Fibroblast of lung (primary cell): ENCODE results near the gene SHC1. TPM values are rescaled to one million over a fixed set of nuclear protein-coding genes. Genes with fewer than 3 reads are reported as not detected.
A peak's percentile ranks its signal among the peaks of the same experiment; 100 is the strongest.
"Not testable (repeated sequence)": the region's sequence is repeated elsewhere in the genome, so short reads cannot be mapped to it uniquely, and the experiment has no call there.

ENCODE experiments used
- DNase-seq, 2 donors: peaks; one replicate each; pipeline versions ENCODE4 v3.0.0 to v3.0.0-alpha.2; 2010; ENCODE audit warnings: low read depth in 2 of 2
- H2AFZ ChIP-seq: 2 replicates; pipeline ENCODE4 v1.5.1; 2012; ENCODE audit warnings: low read length, control low read depth, inconsistent platforms
- H3K27ac ChIP-seq: 2 replicates; pipeline ENCODE4 v1.5.1; 2011; ENCODE audit warnings: low read length, control low read depth; ENCODE audit not compliant: insufficient read depth
- H3K27me3 ChIP-seq: 2 replicates; pipeline ENCODE4 v1.5.1; 2011; ENCODE audit warnings: mild to moderate bottlenecking, low read length; ENCODE audit not compliant: control insufficient read depth, insufficient read depth
- H3K36me3 ChIP-seq: 2 replicates; pipeline ENCODE4 v1.5.1; 2011; ENCODE audit warnings: low read length; ENCODE audit not compliant: control insufficient read depth, insufficient read depth
- H3K4me1 ChIP-seq: 2 replicates; pipeline ENCODE4 v1.5.1; 2011; ENCODE audit warnings: low read length; ENCODE audit not compliant: control insufficient read depth, insufficient read depth; ENCODE audit errors: extremely low read depth
- H3K4me2 ChIP-seq: 2 replicates; pipeline ENCODE4 v1.5.1; 2011; ENCODE audit warnings: low read length, control low read depth; ENCODE audit not compliant: insufficient read depth; ENCODE audit errors: extremely low read depth
- H3K4me3 ChIP-seq, 4 experiments: fragments of 200-600 bp in 1 of 4; sonication (generic) in 1 of 4; replicated peaks in 1 of 4; 2 replicates each; pipeline ENCODE4 v1.5.1; 2011 to 2016; ENCODE audit warnings: low read length in 4 of 4, low read depth in 3 of 4, mild to moderate bottlenecking in 3 of 4, control low read depth in 2 of 4, inconsistent platforms in 1 of 4, mixed read lengths in 1 of 4; ENCODE audit not compliant: insufficient read depth in 1 of 4; ENCODE audit errors: control extremely low read depth in 1 of 4
- H3K79me2 ChIP-seq: 2 replicates; pipeline ENCODE4 v1.5.1; 2012; ENCODE audit warnings: mild to moderate bottlenecking, low read length, inconsistent platforms; ENCODE audit not compliant: control insufficient read depth, insufficient read depth
- H3K9ac ChIP-seq: 2 replicates; pipeline ENCODE4 v1.5.1; 2011; ENCODE audit warnings: mild to moderate bottlenecking, low read length, control low read depth; ENCODE audit not compliant: insufficient read depth
- H3K9me3 ChIP-seq: 2 replicates; pipeline ENCODE4 v1.5.1; 2012; ENCODE audit warnings: low read depth, low read length; ENCODE audit not compliant: control insufficient read depth, insufficient read depth
- H4K20me1 ChIP-seq: 2 replicates; pipeline ENCODE4 v1.5.1; 2011; ENCODE audit warnings: low read length; ENCODE audit not compliant: control insufficient read depth, insufficient read depth; ENCODE audit errors: extremely low read depth
- EZH2 ChIP-seq: IDR thresholded peaks from 2 replicates; pipeline ENCODE4 v1.5.1; 2012; ENCODE audit warnings: low read length, control low read depth, mild to moderate bottlenecking; ENCODE audit errors: missing control alignments
- polyA plus RNA-seq, 2 donors: library from polyadenylated mRNA; depleted of rRNA in 1 of 2; stranded (reverse) in 1 of 2; unstranded in 1 of 2; fragments of >200 nt; gene quantifications; 2 replicates each; pipeline ENCODE4 v1.2.1, GENCODE V29; 2011 to 2012; ENCODE audit warnings: missing spikeins in 1 of 2
- total RNA-seq: library from RNA; depleted of rRNA; stranded (reverse); fragments of >200 nt; gene quantifications from 2 replicates; pipeline ENCODE4 v1.2.1, GENCODE V29; 2014
- TF ChIP-seq, protein P1 (sequence below), 2 donors: IDR thresholded peaks in 1 of 2; conservative IDR thresholded peaks in 1 of 2; 1 replicate in 1 of 2; 2 replicates in 1 of 2; pipeline ENCODE4 v1.5.1; 2011 to 2012; ENCODE audit warnings: low read length in 2 of 2, control low read depth in 1 of 2, inconsistent platforms in 1 of 2, low read depth in 1 of 2, mild to moderate bottlenecking in 1 of 2

The SHC1 gene
- total and polyA plus RNA-seq, 2 donors (not counting 1 experiment from before 2014, with no cell fraction given) = 245 to 277 TPM

DNA sequence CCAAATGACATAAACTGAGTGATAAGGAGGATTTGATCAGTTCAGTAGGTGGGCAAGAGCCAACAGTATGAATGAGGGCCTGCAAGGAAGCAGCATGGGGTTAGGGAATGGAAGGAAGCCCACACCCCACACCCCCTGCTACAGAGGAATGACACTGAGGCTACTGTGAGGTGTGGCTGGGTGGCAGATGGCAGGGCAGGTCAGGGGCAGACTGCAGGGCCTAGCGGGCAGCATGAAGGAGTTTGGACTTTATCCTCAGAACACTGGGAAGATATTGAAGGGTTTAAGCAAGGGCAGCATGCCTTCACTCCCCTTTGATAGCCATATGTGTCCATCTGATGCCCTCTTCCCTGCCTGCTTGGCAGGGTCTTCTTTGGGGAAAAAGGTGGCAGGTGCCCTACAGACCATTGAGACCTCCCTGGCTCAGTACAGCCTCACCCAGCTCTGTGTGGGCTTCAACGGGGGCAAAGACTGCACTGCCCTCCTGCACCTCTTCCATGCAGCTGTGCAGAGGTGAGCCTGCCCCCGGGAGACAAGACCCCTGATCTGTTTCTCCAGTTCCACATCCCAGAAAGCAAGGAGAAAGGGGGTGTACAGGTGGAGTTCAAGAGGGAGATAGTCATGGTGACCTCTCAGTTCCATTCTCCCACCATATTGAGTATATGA is 18.8 kb upstream of the SHC1 start:
- no peaks in the 10 kb centered on the region for H3K4me1 ChIP-seq
- TF ChIP-seq, protein P1, sequence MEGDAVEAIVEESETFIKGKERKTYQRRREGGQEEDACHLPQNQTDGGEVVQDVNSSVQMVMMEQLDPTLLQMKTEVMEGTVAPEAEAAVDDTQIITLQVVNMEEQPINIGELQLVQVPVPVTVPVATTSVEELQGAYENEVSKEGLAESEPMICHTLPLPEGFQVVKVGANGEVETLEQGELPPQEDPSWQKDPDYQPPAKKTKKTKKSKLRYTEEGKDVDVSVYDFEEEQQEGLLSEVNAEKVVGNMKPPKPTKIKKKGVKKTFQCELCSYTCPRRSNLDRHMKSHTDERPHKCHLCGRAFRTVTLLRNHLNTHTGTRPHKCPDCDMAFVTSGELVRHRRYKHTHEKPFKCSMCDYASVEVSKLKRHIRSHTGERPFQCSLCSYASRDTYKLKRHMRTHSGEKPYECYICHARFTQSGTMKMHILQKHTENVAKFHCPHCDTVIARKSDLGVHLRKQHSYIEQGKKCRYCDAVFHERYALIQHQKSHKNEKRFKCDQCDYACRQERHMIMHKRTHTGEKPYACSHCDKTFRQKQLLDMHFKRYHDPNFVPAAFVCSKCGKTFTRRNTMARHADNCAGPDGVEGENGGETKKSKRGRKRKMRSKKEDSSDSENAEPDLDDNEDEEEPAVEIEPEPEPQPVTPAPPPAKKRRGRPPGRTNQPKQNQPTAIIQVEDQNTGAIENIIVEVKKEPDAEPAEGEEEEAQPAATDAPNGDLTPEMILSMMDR (conservative IDR thresholded peaks at IDR 0.05 in 1 of 2, IDR thresholded peaks at IDR 0.05 in 1 of 2; ENCODE audit: low read depth in 1 of 2, low read length in 2 of 2) = no peak
- TF ChIP-seq EZH2 = no peak
- peaks cover 8% of the 10 kb centered on the region for H3K36me3 ChIP-seq
- no peaks in the 10 kb centered on the region for H3K9me3 ChIP-seq
- no peak for DNase-seq
- H3K27me3 ChIP-seq = no peaks in the 10 kb centered on the region
- no peak overlapping the region for H2AFZ ChIP-seq
- H3K4me2 ChIP-seq = no peak overlapping the region
- peaks cover 3% of the 10 kb centered on the region for H3K79me2 ChIP-seq
- H4K20me1 ChIP-seq = no peaks in the 10 kb centered on the region
- H3K27ac ChIP-seq = no peak overlapping the region
- H3K9ac ChIP-seq = no peak overlapping the region
- no peak overlapping the region for H3K4me3 ChIP-seq

DNA sequence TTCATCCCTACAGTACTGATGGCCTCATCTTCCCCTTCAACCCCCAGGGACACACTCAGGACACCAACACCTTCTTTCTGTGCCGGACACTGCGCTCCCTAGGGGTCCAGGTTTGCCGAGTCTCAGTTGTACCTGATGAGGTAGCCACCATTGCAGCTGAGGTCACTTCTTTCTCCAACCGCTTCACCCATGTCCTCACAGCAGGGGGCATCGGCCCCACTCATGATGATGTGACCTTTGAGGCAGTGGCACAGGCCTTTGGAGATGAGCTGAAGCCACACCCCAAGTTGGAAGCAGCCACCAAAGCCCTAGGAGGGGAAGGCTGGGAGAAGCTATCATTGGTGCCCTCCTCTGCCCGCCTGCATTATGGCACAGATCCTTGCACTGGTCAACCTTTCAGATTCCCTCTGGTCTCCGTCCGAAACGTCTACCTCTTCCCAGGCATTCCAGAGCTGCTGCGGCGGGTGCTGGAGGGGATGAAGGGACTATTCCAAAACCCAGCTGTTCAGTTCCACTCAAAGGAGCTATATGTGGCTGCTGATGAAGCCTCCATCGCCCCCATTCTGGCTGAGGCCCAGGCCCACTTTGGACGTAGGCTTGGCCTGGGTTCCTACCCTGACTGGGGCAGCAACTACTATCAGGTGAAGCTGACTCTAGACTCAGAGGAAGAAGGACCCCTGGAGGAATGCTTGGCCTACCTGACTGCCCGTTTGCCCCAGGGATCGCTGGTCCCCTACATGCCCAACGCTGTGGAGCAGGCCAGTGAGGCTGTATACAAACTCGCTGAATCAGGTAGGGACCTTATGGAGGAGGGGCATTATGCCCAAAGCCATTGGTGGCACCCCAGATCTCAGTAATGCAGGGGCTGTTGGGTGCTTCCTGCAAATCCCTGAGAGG is 17.8 kb upstream of the SHC1 start:
- Histone ChIP-seq H3K4me3 (no peak overlapping the region), H3K27ac (no peak overlapping the region), H3K79me2 (peaks cover 12% of the 10 kb centered on the region), H3K9me3 (no peaks in the 10 kb centered on the region), H3K4me1 (peaks cover 2% of the 10 kb centered on the region), H3K36me3 (peaks cover 8% of the 10 kb centered on the region), H3K9ac (no peak overlapping the region), H3K27me3 (no peaks in the 10 kb centered on the region), H2AFZ (no peak overlapping the region), H3K4me2 (no peak overlapping the region), H4K20me1 (no peaks in the 10 kb centered on the region)
- no peak for DNase-seq
- TF ChIP-seq EZH2 = no peak
- TF ChIP-seq, protein P1 (conservative IDR thresholded peaks at IDR 0.05 in 1 of 2, IDR thresholded peaks at IDR 0.05 in 1 of 2; ENCODE audit: low read depth in 1 of 2, low read length in 2 of 2) = peak in 1 of 2 donors; percentile 4

DNA sequence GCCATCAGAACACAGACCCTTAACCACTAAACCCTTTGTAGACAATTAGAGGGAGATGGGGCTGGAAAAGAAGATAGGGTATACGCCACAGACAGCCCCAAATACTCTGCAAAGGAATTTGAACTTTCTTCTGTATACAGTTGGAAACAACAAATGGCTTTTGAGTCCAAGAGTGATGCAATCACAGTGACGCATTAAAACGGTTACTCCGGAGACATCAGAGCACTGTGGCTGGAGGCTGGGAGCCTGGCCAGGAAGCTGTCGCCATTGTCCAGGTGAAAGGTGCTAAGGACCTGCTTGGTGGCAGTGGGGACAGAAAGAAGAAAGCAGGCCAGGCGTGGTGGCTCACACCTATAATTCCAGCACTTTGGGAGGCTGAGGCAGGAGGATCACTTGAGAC is 16.8 kb upstream of the SHC1 start:
- peak in 1 of 2 donors; percentile 55 for DNase-seq
- Histone ChIP-seq H2AFZ (no peak overlapping the region), H3K9me3 (no peaks in the 10 kb centered on the region), H4K20me1 (no peaks in the 10 kb centered on the region), H3K27ac (no peak overlapping the region), H3K4me1 (peaks cover 5% of the 10 kb centered on the region), H3K4me3 (no peak overlapping the region), H3K79me2 (peaks cover 13% of the 10 kb centered on the region), H3K4me2 (no peak overlapping the region), H3K36me3 (peaks cover 8% of the 10 kb centered on the region), H3K9ac (no peak overlapping the region), H3K27me3 (no peaks in the 10 kb centered on the region)
- TF ChIP-seq, protein P1 (conservative IDR thresholded peaks at IDR 0.05 in 1 of 2, IDR thresholded peaks at IDR 0.05 in 1 of 2; ENCODE audit: low read depth in 1 of 2, low read length in 2 of 2) = no peak

DNA sequence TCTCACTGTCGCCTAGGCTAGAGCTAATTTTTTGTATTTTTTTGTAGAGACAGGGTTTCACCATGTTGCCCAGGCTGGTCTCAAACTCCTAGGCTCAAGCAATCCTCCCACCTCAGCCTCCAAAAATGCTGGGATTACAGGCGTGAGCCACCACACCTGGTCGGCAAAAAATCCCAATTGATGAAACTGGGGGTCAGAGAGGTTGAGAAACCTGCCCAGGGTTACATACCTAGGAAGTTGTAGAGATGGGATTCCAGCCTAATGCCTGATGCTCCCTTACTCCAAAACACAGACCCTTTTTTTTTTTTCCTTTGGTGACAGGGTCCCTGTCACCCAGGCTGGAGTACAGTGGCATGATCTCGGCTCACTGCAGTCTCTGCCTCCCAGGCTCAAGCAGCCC is 16.2 kb upstream of the SHC1 start:
- H3K9ac ChIP-seq, H4K20me1 ChIP-seq, DNase-seq, H3K4me3 ChIP-seq, H3K36me3 ChIP-seq, H2AFZ ChIP-seq, H3K27ac ChIP-seq, H3K4me2 ChIP-seq, H3K27me3 ChIP-seq, H3K9me3 ChIP-seq, H3K4me1 ChIP-seq: not testable (repeated sequence)
- peaks cover 13% of the 10 kb centered on the region for H3K79me2 ChIP-seq
